ENCODE data around the gene IL1B.

DNA sequence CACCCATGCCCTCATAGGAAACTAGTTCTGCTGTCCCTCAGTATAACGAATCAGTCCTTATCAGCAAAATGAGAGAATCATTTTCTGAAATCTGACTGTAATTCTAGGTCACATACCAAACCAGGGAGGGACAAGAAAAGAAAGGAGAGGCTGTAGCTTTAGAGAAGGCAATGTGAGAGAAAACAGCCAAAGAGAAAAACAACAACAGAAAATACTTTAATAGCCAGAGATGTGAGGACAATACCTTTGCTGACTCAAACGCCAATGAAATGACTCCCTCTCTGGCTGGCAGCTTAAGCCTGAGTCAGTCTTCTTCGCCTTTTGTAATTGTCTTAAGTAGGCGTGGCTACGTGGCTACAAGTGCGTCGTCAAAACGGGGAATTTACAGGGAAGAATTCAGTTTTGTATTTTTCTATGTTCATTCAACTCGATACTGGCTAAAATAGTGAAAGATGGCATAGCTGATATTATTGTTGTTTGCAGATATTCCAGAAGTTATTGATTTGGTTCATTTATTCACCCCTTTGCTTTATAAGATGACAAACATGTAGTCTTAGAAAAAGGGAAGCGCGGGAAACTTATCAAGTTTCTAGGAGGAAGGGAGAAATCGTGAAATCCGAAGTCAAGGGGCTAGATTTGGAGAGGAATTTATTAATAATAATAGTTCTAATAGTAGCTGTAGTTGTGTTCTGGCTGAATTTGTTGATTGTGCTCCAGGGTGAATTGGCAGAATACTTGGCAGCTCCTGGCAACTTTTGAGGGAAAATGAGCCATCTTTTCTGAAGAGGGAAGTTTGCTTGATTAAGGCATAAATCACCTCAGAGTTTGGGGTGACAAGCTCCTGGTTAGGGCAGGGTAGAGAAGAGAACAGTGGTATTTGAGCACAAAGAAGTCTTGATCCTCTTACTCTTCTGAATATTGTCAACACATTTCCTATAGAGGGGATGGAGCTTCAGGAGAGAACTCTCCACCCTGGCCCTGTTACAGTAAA, 52.1 kb downstream of the IL1B start, which contains the start of gene IL1A:
- TF ChIP-seq CTCF (IDR thresholded peaks at IDR 0.05), result no peak
- no peak for TF ChIP-seq POLR2A (IDR thresholded peaks at IDR 0.05)
- TF ChIP-seq EP300 (IDR thresholded peaks at IDR 0.05), result no peak
- TF ChIP-seq POLR2AphosphoS5 (IDR thresholded peaks at IDR 0.05), result no peak
